GM19193 (cell line): ENCODE measurements around the gene CPTP.

Experiments used
- POLR2A ChIP-seq: IDR thresholded peaks from 4 replicates; pipeline ENCODE4 v1.6.1; 2011; ENCODE audit not compliant: insufficient read depth, insufficient read length; ENCODE audit errors: extremely low read depth

Gene CPTP

DNA sequence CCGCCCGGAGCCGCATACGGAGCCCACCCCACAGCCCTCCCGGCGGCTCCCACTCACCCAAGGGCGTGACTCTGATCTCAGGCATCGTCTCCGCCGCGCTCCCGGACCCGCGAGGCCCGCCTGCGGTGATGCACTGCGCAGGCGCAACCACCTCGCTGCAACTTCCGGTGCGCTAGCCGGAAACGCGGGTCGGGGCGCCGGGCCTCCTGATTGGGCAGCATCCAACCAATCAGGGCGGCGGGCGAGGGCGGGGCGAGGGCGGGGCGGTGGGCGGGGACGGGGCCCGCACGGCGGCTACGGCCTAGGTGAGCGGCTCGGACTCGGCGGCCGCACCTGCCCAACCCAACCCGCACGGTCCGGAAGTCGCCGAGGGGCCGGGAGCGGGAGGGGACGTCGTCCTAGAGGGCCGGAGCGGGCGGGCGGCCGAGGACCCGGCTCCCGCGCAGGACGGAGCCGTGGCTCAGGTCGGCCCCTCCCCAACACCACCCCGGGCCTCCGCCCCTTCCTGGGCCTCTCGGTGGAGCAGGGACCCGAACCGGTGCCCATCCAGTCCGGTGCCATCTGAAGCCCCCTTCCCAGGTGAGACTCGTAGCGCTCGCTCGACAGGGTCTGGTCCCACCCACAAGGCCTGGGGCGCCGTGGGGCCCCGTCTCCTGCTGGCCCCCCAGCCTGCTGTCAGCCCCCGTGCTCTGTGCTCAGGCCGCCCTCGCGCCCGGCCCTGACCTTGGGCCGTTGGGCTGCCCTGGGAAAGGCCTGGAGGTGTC is at the start of gene CPTP, which contains the start of gene INTS11:
TSS of gene CPTP (plus strand) at position 279 of the 764 bp plus-strand sequence. CDS start 2,109 bp downstream, outside the sequence.
TSS of gene INTS11 (minus strand) at position 137 of the 764 bp plus-strand sequence. CDS start at position 85, 52 bp downstream.
- TF ChIP-seq POLR2A, result peak; percentile 90

DNA sequence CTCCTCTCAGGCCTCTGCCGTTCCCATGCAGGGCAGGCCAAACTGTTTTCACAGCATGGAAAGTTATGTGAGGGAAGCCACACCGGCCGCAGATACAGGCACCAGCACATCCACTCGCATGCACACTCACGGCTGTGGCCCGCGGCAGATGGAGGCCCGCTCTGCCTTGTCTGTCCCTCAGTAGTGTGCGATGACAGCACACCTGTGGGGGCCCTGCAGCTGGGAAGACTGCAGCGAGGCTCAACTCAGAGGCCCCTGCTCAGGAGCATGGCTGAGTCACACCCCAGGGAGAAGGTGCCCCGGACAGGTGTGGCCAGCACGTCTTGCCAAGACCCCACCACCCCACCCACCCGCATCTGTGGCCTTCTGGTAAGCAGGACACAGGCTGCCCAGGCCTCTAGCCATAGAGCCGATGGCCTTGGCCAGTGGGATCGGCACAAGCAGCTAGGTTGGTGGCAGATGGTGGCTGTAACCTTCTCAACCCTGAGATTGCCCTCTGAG is 49.6 kb upstream of the CPTP start:
- no peak for TF ChIP-seq POLR2A

DNA sequence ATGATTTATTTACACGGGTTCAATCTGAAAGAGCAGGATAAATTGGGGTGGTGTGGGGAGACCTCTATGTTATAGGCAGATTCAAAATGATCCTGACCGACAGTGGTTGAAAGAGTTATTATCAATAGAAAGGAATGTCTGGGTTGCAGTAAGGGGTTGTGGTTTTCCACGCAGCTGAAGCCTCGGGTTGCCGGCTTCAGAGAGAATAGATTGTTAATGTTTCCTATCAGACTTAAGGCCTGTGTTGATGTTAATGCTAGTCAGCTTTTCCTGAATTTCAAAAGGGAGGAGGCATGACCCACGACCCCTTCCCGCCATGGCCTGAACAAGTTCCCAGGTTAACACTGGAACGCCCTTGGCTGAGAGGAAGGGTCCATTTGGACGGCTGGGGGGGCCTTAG is 48.8 kb upstream of the CPTP start:
- TF ChIP-seq POLR2A, result no peak

DNA sequence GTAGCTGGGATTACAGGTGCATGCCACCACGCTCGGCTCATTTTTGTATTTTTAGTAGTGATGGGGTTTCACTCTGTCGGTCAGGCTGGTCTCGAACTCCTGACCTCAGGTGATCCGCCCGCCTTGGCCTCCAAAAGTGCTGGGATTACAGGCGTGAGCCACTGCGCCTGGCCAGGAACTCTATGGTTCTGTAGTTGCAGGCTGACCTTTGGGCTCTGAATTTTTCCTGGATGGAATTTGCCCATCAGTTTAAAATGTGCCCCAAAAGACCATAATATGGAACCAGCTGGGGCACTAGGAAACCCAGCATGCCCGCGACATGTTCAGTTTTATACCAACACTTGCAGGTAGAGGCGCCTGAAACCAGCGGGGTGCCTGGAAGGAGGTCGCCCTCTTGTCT is 46.0 kb upstream of the CPTP start:
- no peak for TF ChIP-seq POLR2A

DNA sequence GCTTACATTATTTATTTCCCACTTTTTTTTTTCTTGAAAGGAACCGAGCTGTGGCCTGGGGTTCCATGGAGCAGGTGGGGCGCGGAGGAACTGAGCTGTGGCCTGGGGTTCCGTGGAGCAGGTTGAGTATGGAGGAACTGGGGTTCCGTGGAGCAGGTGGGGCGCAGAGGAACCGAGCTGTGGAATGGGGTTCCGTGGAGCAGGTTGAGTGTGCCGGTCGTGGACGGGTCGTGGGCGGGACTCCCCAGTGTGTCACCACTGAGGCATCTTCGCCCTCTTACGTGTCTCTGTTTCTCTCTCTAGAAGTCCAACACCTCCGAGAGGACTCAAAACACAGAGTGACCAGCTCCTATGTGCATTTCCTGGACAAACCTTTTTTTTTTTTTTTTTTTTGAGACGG is 45.6 kb upstream of the CPTP start:
- TF ChIP-seq POLR2A, result no peak

DNA sequence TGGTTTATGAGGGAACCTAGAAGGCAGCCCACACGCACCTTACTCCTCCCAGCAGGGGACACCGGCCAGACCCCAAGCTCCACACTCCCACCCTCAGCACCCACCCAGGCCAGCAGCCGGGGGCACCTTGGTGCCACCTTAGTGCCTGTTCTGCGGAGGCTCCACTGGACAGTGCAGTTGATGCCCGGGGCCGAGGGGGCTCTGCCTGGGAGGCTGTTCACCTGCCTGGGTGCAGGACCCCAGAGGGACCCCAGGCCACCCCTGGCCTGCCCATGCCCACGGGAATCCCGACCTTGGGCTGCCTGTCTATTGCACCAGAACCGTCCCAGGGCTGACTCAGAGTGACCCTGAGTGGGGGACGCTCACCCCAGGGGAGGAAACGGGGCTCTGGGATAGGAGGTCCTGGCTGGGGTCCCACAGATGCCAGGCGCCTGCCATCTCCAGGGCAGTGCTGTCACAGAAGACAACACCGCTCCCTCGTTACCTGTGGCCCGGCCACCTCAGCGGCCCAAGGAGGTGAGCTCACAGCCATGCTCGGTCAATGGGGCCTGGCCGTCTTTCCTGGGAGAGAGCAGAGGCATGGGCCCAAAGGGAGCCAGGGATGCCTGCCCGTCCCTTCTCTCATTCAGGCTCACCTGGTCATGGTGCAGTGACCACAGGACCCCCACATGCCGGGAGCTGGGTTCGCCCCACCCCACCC is 43.7 kb upstream of the CPTP start:
- TF ChIP-seq POLR2A, result no peak

DNA sequence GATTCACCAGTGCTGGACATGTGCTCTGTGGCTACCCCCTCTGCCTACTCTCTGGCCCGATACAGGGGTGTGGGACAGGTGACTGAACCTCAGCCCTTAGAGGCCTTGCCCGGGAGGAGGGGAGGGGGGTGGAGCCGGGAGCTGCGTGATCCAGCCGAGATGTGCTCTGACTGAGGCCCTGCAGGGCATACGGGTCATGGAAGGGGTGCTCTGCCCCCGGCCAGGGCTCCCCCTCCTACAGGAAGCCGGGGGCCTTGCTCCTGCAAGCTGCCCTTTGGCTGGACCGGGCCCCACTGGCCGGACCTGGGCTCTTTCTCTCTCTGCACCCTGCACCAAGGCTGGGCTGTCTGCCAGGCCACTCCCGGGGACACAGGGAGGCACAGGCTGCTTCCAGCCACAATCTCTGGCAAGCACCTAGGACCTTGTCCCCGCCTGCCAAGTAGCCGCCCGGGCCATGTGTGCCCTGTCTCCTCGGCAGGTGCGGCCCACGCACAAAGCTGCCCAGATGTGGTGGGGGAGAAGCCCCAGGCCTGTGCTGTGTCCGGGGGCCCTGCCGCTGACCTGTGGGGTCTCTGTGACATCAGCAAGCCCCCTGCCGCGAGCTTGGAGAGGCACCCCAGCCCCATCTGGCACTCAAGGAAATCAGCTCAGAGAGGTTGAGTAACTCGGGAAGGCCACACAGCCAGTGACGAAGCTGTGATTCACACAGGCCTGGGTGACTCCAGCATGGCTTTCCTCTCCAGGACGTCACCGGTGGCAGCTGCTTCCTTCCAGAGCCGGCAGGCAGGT is 42.9 kb upstream of the CPTP start:
- no peak for TF ChIP-seq POLR2A

DNA sequence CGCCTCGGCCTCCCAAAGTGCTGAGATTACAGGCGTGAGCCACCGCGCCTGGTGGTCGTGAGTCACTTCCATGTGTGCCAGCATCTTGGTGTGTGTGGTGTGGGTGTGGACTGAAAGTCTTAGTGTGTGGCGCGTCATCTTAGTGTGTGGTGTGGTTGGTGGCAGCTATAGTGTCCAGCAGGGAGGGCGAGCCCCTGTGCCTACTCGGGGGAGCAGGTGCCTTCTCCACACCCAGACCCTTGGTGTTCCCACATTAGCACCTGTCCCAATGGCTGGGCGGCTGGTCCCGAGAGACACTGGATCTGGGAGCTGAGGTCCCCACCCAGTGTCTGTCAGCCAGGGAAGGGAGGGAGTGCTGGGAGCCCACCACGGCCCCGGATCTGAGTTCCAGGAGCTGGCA is 41.6 kb upstream of the CPTP start:
- no peak for TF ChIP-seq POLR2A

DNA sequence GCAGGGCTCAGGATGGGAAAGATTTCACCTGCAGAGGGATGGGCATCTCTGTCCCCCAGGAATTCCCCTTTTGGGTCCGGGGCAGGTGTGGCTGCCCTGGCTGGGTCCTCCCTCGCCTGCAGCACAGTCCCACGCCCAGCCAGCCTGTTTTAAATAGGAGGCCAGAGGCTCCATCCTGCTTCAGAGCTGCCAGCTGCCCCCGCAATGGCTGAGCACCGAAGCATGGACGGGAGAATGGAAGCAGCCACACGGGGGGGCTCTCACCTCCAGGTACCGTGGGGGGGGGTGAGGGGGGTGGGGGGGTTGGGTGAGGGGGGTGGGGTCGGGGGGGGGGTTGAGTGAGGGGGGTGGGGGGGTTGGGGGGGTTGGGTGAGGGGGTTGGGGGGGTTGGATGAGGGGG is 40.8 kb upstream of the CPTP start:
- no peak for TF ChIP-seq POLR2A

DNA sequence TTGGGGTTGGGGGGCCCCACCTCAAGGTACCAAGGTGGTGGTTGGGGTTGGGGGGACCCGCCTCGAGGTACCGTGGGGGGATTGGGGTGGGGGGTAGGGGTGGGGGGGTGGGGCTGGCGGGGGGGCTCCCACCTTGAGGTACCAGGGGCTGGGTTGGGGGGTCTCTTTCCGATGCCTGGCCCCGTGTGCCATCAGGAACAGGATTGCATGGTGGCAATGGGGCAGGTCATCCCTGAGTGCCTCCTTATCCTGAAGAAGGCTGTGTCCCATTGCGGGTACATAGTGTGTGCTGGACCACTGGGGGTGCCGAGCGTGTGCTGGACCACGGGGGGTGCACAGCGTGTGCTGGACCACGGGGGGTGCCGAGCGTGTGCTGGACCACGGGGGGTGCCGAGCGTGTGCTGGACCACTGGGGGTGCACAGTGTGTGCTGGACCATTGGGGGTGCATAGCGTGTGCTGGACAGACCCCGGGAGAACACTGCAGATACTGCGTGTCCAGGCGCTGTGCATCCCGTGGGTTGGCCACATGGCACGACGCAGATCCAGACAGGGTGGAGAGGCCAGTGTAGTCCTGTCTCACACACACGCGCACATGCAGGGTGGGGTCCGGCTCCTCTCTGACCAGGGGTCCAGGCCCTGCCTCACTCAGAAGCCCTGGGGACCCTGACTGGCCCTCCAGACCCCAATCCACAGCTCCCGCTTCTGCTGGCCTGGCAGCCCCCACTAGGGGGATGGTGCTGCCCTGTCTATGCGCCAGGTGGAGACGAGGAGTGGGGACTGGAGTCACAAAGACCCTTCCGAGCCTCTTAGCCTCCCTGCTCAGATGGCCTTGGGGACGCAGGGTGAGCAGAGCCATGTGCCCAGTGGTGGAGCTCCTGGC is 40.1 kb upstream of the CPTP start:
- no peak for TF ChIP-seq POLR2A

DNA sequence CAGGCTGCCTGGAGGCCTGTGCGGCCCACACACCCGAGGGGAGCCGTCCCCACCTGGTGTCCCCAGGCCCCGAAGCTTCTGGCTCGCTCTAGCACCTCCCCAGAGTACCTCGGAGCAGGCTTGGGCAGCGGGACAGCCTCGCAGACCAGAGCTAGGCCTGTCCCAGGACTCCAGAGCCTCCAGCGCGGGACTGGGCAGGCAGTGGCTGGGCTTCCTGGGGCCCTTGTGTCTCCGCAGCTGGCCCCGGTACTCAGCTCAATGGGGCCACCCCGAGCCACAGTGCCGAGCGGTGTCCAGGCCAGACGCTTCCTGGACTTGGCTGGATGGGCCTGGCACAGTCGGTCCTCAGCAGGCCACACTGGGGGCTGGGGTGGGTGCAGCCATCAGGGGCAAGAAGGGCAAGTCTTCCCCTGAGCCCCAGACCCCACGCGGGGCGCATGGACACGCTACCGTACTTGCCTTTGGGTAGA is 39.5 kb upstream of the CPTP start:
- TF ChIP-seq POLR2A, result no peak

DNA sequence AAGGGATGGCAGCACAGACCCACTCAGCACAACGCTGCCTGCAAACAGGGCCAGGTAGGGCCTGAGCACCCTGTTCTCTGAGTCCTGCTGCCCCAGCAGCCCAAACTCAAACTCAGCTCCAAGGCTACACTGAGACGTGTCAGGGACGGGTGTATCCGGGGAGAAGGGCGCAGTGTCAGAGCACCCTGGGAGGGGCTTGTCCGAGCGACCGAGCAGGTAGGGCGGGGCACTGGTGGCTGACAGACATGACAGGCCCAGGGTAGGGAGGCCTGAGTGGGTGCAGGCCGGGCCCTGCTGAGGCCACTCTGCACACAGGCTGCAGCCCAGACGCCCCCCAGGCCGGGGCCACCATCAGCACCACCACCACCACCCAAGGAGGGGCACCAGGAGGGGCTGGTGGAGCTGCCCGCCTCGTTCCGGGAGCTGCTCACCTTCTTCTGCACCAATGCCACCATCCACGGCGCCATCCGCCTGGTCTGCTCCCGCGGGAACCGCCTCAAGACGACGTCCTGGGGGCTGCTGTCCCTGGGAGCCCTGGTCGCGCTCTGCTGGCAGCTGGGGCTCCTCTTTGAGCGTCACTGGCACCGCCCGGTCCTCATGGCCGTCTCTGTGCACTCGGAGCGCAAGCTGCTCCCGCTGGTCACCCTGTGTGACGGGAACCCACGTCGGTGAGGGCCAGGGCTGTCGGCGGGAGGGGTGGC is 38.8 kb upstream of the CPTP start:
- TF ChIP-seq POLR2A, result no peak

DNA sequence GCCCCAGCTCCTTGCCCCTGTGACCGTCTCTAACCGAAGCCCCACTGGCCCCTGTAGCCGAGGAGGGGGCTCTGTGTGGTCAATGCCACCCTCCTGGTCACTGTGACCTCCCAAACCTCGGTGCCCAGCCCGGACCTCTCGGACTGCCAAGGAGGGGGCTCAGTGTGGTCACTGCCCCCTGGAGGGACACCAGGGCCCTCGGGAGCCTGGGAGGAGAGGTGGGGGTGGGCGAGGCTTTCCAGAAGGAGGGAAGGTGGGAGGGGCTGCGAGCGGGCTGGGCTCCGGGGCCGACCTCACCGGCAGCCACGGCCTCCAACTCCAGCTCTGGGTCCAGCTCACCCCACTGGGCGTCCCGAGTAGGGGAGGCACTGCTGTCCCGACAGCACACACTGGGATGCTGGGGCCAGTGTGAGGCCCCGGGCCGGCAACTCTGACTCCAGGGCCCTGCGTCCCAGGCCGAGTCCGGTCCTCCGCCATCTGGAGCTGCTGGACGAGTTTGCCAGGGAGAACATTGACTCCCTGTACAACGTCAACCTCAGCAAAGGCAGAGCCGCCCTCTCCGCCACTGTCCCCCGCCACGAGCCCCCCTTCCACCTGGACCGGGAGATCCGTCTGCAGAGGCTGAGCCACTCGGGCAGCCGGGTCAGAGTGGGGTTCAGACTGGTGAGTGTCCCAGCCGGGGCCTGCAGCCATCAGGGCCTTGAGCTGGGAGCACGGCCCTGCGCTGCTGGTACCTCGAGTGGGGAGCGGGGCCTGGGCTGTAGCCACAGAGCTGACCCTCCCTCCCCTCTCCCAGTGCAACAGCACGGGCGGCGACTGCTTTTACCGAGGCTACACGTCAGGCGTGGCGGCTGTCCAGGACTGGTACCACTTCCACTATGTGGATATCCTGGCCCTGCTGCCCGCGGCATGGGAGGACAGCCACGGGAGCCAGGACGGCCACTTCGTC is 38.0 kb upstream of the CPTP start:
- no peak for TF ChIP-seq POLR2A
